ENCODE measurements around the gene SIN3A. TPM values are rescaled to one million over a fixed set of nuclear protein-coding genes. Genes with fewer than 3 reads are reported as not detected.

Gene SIN3A
- total and polyA plus RNA-seq, 2 of the 8 experiments (the other 6 are each of a cell fraction or from before 2014, with no cell fraction given) = 69.5 to 109 TPM

- no peak for DNase-seq (ENCODE audit: low read depth in 1 of 2, low spot score in 2 of 2)
- Histone ChIP-seq H2BK12ac (ENCODE audit: low read depth, low read length) (no peak overlapping the region), H4K91ac (replicated peaks; ENCODE audit: insufficient read length, low read length) (no peak overlapping the region), H3K79me2 (ENCODE audit: control insufficient read depth in 1 of 2, insufficient read depth in 2 of 2, low read length in 2 of 2) (no peaks in the 10 kb centered on the region), H2BK15ac (ENCODE audit: low read length) (no peak overlapping the region), H2BK20ac (ENCODE audit: low read length) (no peak overlapping the region), H3K27me3 (replicated peaks in 1 of 4; ENCODE audit: control insufficient read depth in 3 of 4, extremely low read depth in 1 of 4, insufficient read depth in 3 of 4, low read length in 3 of 4) (peaks cover 0 to 7% (median 0%) of the 10 kb centered on the region in 4 experiments; a peak in 2 of 7 replicates), H4K20me1 (replicated peaks in 1 of 2; ENCODE audit: control insufficient read depth in 1 of 2, insufficient read depth in 2 of 2, low read length in 2 of 2) (peaks cover 0 to 5% of the 10 kb centered on the region in 2 experiments), H3K27ac (ENCODE audit: low read depth, low read length) (no peak overlapping the region), H3K4ac (replicated peaks; ENCODE audit: insufficient read length, low read depth, low read length) (no peak overlapping the region), H3K4me1 (replicated peaks in 1 of 4; ENCODE audit: control insufficient read depth in 3 of 4, insufficient read depth in 4 of 4, low read length in 3 of 4) (no peaks in the 10 kb centered on the region), H3K79me1 (ENCODE audit: low read depth, low read length) (no peaks in the 10 kb centered on the region; the same call in 1 of the 2 replicates), H3K9me3 (ENCODE audit: insufficient read depth in 2 of 2, low read depth in 1 of 2, low read length in 1 of 2) (no peaks in the 10 kb centered on the region), H3K23me2 (ENCODE audit: low read depth, low read length) (no peaks in the 10 kb centered on the region), H3K18ac (ENCODE audit: extremely low read depth, low read length) (no peak overlapping the region), H4K5ac (ENCODE audit: insufficient read length, low read depth, low read length) (no peak overlapping the region), H3K9ac (replicated peaks in 1 of 4; ENCODE audit: extremely low read depth in 1 of 4, low read depth in 3 of 4, low read length in 3 of 4) (no peak overlapping the region), H3K23ac (ENCODE audit: insufficient read length) (no peak overlapping the region), H2AFZ (ENCODE audit: low read length) (no peak overlapping the region), H4K8ac (ENCODE audit: extremely low read depth, insufficient read depth, low read length) (no peak overlapping the region), H3K4me2 (ENCODE audit: insufficient read depth in 1 of 2, low read depth in 2 of 2, low read length in 2 of 2) (no peak overlapping the region), H2AK5ac (ENCODE audit: low read depth, low read length) (no peak overlapping the region), H3K4me3 (ENCODE audit: extremely low read depth in 1 of 4, insufficient read depth in 2 of 4, low read depth in 3 of 4, low read length in 4 of 4) (no peak overlapping the region), H2BK5ac (ENCODE audit: low read depth, low read length) (no peak overlapping the region), H3K36me3 (ENCODE audit: control insufficient read depth in 2 of 4, insufficient read depth in 4 of 4, low read length in 3 of 4) (peaks cover 0 to 15% (median 1%) of the 10 kb centered on the region in 4 experiments; a peak in 4 of 8 replicates), H3K56ac (replicated peaks; ENCODE audit: insufficient read length, low read depth, low read length) (no peak overlapping the region), H2BK120ac (replicated peaks; ENCODE audit: low read depth, low read length) (no peak overlapping the region), H3K14ac (ENCODE audit: insufficient read length) (no peak overlapping the region)
- no peak for TF ChIP-seq SP1 (IDR thresholded peaks at IDR 0.05; ENCODE audit: low read depth, low read length)
- 0 out of 3 replicates have a peak, but pooled peaks of 1 of the 2 experiments have one; percentile 16 for TF ChIP-seq POLR2A (IDR thresholded peaks at IDR 0.05; ENCODE audit: control extremely low read depth in 1 of 2, low read depth in 2 of 2, low read length in 2 of 2)
- WGBS, 2 experiments (ENCODE audit: extremely low coverage in 1 of 2, insufficient coverage in 1 of 2, insufficient read length in 1 of 2, insufficient replicate concordance in 2 of 2, low coverage in 1 of 2, low lambda C conversion rate in 2 of 2, missing lambda C conversion rate in 1 of 2) = 92% methylated on average over 7 of the region's 7 CpGs; no CpG with 5 or more reads in 1 of the 2 experiments
- ChIA-PET POLR2A (ENCODE audit: partially characterized antibody) (interaction anchor here (1.2 to 8.2 kb wide), 7 partner anchors 7 to 26 kb away, joined by 3 to 69 read pairs (median 8); partner anchors contain the start of genes MAN2C1 and NEIL1), CTCF (ENCODE audit: partially characterized antibody) (interaction anchor here (1.6 to 2.5 kb wide), 2 partner anchors 9 to 243 kb away, joined by 5 to 11 read pairs; no protein-coding TSS in a partner anchor)
- no peak for FAIRE-seq
Observed at GRCh38 chr15:75354454-75354853, 97.0 kb downstream of the SIN3A start.

Data from H1 (cell line).